Liver (tissue), 9 donors: ENCODE data around the gene STAP2. TPM values are rescaled to one million over a fixed set of nuclear protein-coding genes. Genes with fewer than 3 reads are reported as not detected.

Experiments used
- DNase-seq: peaks from one replicate; pipeline ENCODE4 v3.0.0-alpha.2; 2017; ENCODE audit warnings: low spot score
- H3K27ac ChIP-seq, 2 donors: one replicate each; pipeline ENCODE4 v1.7.0; 2013; ENCODE audit warnings: inconsistent platforms in 2 of 2, low read length in 2 of 2, control low read depth in 1 of 2, low read depth in 1 of 2, mild to moderate bottlenecking in 1 of 2
- H3K27me3 ChIP-seq, 4 donors: one replicate each; pipeline versions ENCODE4 v1.6.1 to v1.7.0; 2013; ENCODE audit warnings: low read length in 3 of 4, inconsistent platforms in 1 of 4, mild to moderate bottlenecking in 1 of 4, moderate library complexity in 1 of 4; ENCODE audit not compliant: control insufficient read depth in 4 of 4, insufficient read depth in 4 of 4
- H3K36me3 ChIP-seq, 4 donors: one replicate each; pipeline versions ENCODE4 v1.6.1 to v1.7.0; 2013; ENCODE audit warnings: low read length in 3 of 4, mild to moderate bottlenecking in 3 of 4, low read depth in 1 of 4, moderate library complexity in 1 of 4; ENCODE audit not compliant: control insufficient read depth in 4 of 4, insufficient read depth in 3 of 4
- H3K4me1 ChIP-seq, 4 donors: one replicate each; pipeline versions ENCODE4 v1.6.1 to v1.7.0; 2013; ENCODE audit warnings: low read length in 3 of 4, mild to moderate bottlenecking in 3 of 4, moderate library complexity in 1 of 4; ENCODE audit not compliant: control insufficient read depth in 4 of 4, insufficient read depth in 4 of 4
- H3K4me3 ChIP-seq, 3 donors: one replicate each; pipeline versions ENCODE4 v1.6.1 to v1.7.0; 2013; ENCODE audit warnings: low read length in 3 of 3, control low read depth in 1 of 3, low read depth in 1 of 3, mild to moderate bottlenecking in 1 of 3
- H3K9ac ChIP-seq, 2 donors: one replicate each; pipeline ENCODE4 v1.7.0; 2013; ENCODE audit warnings: low read length in 2 of 2, mild to moderate bottlenecking in 2 of 2, moderate library complexity in 2 of 2, control low read depth in 1 of 2, low read depth in 1 of 2
- H3K9me3 ChIP-seq, 4 donors: one replicate each; pipeline versions ENCODE4 v1.6.1 to v1.7.0; 2013; ENCODE audit warnings: low read length in 3 of 4; ENCODE audit not compliant: control insufficient read depth in 4 of 4
- ATF3 ChIP-seq: IDR thresholded peaks from 2 replicates; pipeline ENCODE4 v1.6.1; 2016; ENCODE audit warnings: antibody characterized with exemption
- CTCF ChIP-seq: fragments of 150-350 bp; IDR thresholded peaks from 2 replicates; pipeline ENCODE4 v1.5.1; 2017; ENCODE audit warnings: improper control_type of control experiment, low read depth, low read length; ENCODE audit not compliant: missing input control
- EGR1 ChIP-seq, 2 donors: IDR thresholded peaks; 2 replicates each; pipeline ENCODE4 v1.6.1; 2016 to 2018; ENCODE audit warnings: antibody characterized with exemption in 2 of 2, low read depth in 2 of 2
- FOXA1 ChIP-seq: IDR thresholded peaks from 2 replicates; pipeline ENCODE4 v1.6.1; 2016; ENCODE audit warnings: antibody characterized with exemption
- FOXA2 ChIP-seq: IDR thresholded peaks from 2 replicates; pipeline ENCODE4 v1.6.1; 2016; ENCODE audit warnings: antibody characterized with exemption
- GABPA ChIP-seq, 2 donors: IDR thresholded peaks in 1 of 2; conservative IDR thresholded peaks in 1 of 2; 2 replicates each; pipeline ENCODE4 v1.6.1; 2016; ENCODE audit warnings: antibody characterized with exemption in 2 of 2, mild to moderate bottlenecking in 1 of 2, moderate library complexity in 1 of 2
- HNF4A ChIP-seq, 2 donors: conservative IDR thresholded peaks; 2 replicates each; pipeline ENCODE4 v1.6.1; 2016; ENCODE audit warnings: antibody characterized with exemption in 2 of 2, mild to moderate bottlenecking in 2 of 2
- HNF4G ChIP-seq: IDR thresholded peaks from 2 replicates; pipeline ENCODE4 v1.6.1; 2016; ENCODE audit warnings: antibody characterized with exemption
- JUND ChIP-seq, 2 donors: IDR thresholded peaks; 2 replicates each; pipeline ENCODE4 v1.6.1; 2016; ENCODE audit warnings: antibody characterized with exemption in 2 of 2
- MAX ChIP-seq: IDR thresholded peaks from 2 replicates; pipeline ENCODE4 v1.6.1; 2016; ENCODE audit warnings: antibody characterized with exemption
- RAD21 ChIP-seq, 2 donors: IDR thresholded peaks; 2 replicates each; pipeline ENCODE4 v1.6.1; 2016; ENCODE audit warnings: antibody characterized with exemption in 2 of 2, mild to moderate bottlenecking in 2 of 2
- RXRA ChIP-seq, 2 donors: IDR thresholded peaks; 2 replicates each; pipeline ENCODE4 v1.6.1; 2017 to 2018; ENCODE audit warnings: antibody characterized with exemption in 2 of 2, mild to moderate bottlenecking in 1 of 2
- YY1 ChIP-seq: IDR thresholded peaks from 2 replicates; pipeline ENCODE4 v1.6.1; 2016; ENCODE audit warnings: antibody characterized with exemption, mild to moderate bottlenecking
- ZBTB33 ChIP-seq: IDR thresholded peaks from 2 replicates; pipeline ENCODE4 v1.6.1; 2016; ENCODE audit warnings: antibody characterized with exemption
- WGBS: extraction: QIAGEN DNeasy Blood & Tissue Kit; methylation state at CpG from one replicate; pipeline ENCODE4 v1.1.7; 2013; 5-methylcytosine and 5-hydroxymethylcytosine counted together
- polyA plus RNA-seq, 2 donors: library from polyadenylated mRNA; stranded (reverse) in 1 of 2; unstranded in 1 of 2; fragments of 200-250 nt in 1 of 2; fragments of >200 nt in 1 of 2; fragmentation: Nextera tagmentation in 1 of 2; extraction: Ambion mirVana in 1 of 2; gene quantifications; one replicate each; pipeline versions ENCODE4 v1.2.1 to v1.2.3, GENCODE V29; 2013 to 2015
- total RNA-seq, 2 donors: library from RNA; depleted of rRNA; stranded (reverse); fragments of >200 nt; gene quantifications; one replicate each; pipeline ENCODE4 v1.2.3, GENCODE V29; 2014
- donor health status: healthy.
- donor health status: healthy.
- donor health status: healthy.
- donor health status: healthy.
- donor health status: healthy.

Gene STAP2
- total and polyA plus RNA-seq, 4 donors: 8.6 to 26.4 (median 24.0) TPM

- peak; percentile 94 for TF ChIP-seq HNF4G
- TF ChIP-seq RXRA (IDR thresholded peaks at IDR 0.05): peak; percentile 88 to 94
These were observed 4.2 kb upstream of the STAP2 start (continued) for GRCh38 chr19:4342615-4343369.

- Histone ChIP-seq H3K4me1 (peaks cover 8 to 59% (median 49%) of the 10 kb centered on the region in 4 donors), H3K36me3 (no peaks in the 10 kb centered on the region), H3K4me3 (peak overlapping the region; percentile 2 to 34 (median 34)), H3K27me3 (no peaks in the 10 kb centered on the region), H3K27ac (peak overlapping the region; percentile 93 to 95), H3K9me3 (no peaks in the 10 kb centered on the region), H3K9ac (peak overlapping the region; percentile 45 to 75)
- no peak for DNase-seq
- TF ChIP-seq ATF3: no peak
- TF ChIP-seq MAX: no peak
- no peak for TF ChIP-seq FOXA2
- no peak for TF ChIP-seq JUND (IDR thresholded peaks at IDR 0.05)
- TF ChIP-seq HNF4G: no peak
- TF ChIP-seq YY1: no peak
- no peak for TF ChIP-seq ZBTB33
- no peak for TF ChIP-seq HNF4A (conservative IDR thresholded peaks at IDR 0.05)
- no peak for TF ChIP-seq RAD21 (IDR thresholded peaks at IDR 0.05)
- TF ChIP-seq GABPA (IDR thresholded peaks at IDR 0.05 in 1 of 2, conservative IDR thresholded peaks at IDR 0.05 in 1 of 2): no peak
- no peak for TF ChIP-seq EGR1 (IDR thresholded peaks at IDR 0.05; ENCODE audit: low read depth in 2 of 2)
- WGBS: 2% methylated on average over 10 of the region's 10 CpGs
These were observed 3.6 kb upstream of the STAP2 start for GRCh38 chr19:4342314-4342614.

- peak; percentile 64 for DNase-seq
- H3K27me3 ChIP-seq: no peaks in the 10 kb centered on the region
- 8% methylated on average over 14 of the region's 14 CpGs for WGBS
These were observed 654 bp downstream of the STAP2 start for GRCh38 chr19:4337906-4338440.

More at GRCh38 chr19:4337906-4338440, 654 bp downstream of the STAP2 start:
- peak overlapping the region; percentile 51 to 88 (median 67) for H3K4me3 ChIP-seq
- H3K4me1 ChIP-seq: peaks cover 5 to 42% (median 29%) of the 10 kb centered on the region in 4 donors
- H3K36me3 ChIP-seq: peaks cover 0 to 3% (median 1%) of the 10 kb centered on the region in 4 donors
- TF ChIP-seq CTCF (no peak), FOXA1 (no peak), EGR1 (IDR thresholded peaks at IDR 0.05; ENCODE audit: low read depth in 2 of 2) (peak in 1 of 2 donors; percentile 16), RXRA (IDR thresholded peaks at IDR 0.05) (peak; percentile 68 to 70), ATF3 (no peak), HNF4A (conservative IDR thresholded peaks at IDR 0.05) (peak; percentile 34 to 54), YY1 (no peak), FOXA2 (no peak), MAX (peak; percentile 33), RAD21 (IDR thresholded peaks at IDR 0.05) (peak in 1 of 2 donors; percentile 4)
- H3K9me3 ChIP-seq: no peaks in the 10 kb centered on the region
- H3K27ac ChIP-seq: peak overlapping the region; percentile 88 to 92
- H3K9ac ChIP-seq: peak overlapping the region; percentile 1 to 78
